Fibroblast of peridontal ligament (primary cell): ENCODE results near the gene PHLPP1.
A peak's percentile ranks its signal among the peaks of the same experiment; 100 is the strongest.

Experiments
- DNase-seq: peaks from one replicate; pipeline ENCODE4 v3.0.0-alpha.2; 2010; ENCODE audit errors: extremely low read depth

The PHLPP1 gene

DNA sequence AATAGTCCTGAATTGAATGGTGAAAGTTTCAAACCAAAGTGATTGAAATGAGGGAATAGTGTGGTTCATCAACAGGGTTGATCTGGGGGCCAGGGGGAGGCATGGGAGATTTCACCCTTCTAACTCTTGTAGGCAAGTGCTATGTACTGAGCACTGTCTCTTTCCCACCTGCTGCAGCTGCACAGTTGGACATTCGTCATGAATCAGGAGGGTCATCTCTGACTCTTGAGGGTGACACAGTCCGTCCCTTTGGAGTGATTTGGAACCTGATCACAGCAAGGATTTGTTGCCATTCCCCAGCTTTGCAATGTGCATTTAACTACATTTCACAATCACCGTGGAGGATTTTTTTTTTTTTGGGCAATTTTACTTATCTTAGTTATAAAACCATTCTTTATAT is 224.6 kb downstream of the PHLPP1 start:
- DNase-seq = no peak

- DNase-seq = no peak
Observed at GRCh38 chr18:62942578-62942977, 227.2 kb downstream of the PHLPP1 start.

- DNase-seq = no peak
Observed at GRCh38 chr18:62944454-62944853, 229.1 kb downstream of the PHLPP1 start.

- no peak for DNase-seq
Observed at GRCh38 chr18:62948788-62949187, 233.4 kb downstream of the PHLPP1 start.

DNA sequence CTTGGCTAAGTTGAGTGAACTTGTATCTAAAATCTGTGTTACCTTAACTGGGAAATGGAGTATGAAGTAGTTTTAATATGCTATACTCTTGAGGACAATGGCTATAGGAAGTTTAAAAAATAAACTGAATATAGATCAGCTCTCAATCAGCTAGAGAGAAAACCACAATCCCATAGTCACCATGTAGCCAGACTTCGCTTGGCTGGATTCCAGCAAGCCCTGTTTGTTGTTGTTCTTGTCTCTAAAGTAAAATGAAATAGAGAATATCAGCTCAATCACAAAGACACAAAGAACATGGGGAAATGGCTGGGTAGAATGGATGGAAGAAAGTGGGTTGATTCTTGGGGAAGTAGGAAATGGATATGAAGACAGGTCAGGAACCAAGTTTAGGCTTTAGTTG is 234.9 kb downstream of the PHLPP1 start:
- DNase-seq = no peak

- no peak for DNase-seq
Observed at GRCh38 chr18:62952807-62953206, 237.5 kb downstream of the PHLPP1 start.

GRCh38 chr18:62953663-62954062 is 238.3 kb downstream of the PHLPP1 start:
- no peak for DNase-seq

DNA sequence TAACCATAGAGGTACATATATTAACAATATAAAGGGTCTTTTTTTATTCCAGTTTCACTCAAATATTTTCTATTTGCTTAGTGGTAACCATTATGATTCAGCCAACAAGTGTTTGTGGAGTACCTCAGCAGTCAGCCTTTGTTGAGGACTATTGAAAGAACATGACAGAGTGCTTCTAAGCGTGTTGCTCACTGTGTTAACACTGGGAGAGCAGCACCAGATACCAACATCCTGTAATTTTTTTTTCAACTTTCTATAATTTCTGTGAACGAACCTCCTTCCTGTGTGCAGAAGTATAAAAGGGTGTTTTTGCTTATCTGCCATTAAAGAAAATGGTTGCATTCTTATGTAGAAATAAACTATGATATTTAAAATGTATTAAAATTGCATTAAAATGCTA is 239.0 kb downstream of the PHLPP1 start:
- DNase-seq = no peak

DNA sequence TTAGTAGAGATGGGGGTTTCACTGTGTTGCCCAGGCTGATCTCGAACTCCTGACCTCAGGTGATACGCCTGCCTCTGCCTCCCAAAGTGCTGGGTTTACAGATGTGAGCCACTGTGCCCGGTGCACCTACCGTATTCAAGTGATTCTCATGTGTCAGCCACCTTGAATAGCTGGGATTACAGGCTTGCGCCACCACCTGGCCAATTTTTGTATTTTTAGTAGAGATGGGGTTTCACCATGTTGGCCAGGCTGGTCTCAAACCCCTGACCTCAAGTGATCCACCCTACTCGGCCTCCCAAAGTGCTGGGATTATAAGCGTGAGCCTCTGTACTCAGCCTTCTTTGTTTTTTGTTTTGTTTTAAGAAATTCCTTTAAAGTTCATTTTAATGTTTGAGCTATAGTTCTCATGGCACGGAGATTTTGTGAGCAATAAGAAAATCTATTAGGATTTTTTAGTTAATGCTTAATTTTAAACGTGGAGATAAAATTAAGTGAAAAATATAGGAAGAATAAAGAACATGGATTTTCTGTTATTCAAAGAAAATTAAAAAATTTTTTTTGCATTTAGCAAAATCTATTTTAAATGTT is 242.6 kb downstream of the PHLPP1 start:
- peak; percentile 28 for DNase-seq

- DNase-seq = no peak
Observed at GRCh38 chr18:62959481-62959880, 244.1 kb downstream of the PHLPP1 start.

GRCh38 chr18:62963507-62963906 is 248.2 kb downstream of the PHLPP1 start:
- DNase-seq = no peak

DNA sequence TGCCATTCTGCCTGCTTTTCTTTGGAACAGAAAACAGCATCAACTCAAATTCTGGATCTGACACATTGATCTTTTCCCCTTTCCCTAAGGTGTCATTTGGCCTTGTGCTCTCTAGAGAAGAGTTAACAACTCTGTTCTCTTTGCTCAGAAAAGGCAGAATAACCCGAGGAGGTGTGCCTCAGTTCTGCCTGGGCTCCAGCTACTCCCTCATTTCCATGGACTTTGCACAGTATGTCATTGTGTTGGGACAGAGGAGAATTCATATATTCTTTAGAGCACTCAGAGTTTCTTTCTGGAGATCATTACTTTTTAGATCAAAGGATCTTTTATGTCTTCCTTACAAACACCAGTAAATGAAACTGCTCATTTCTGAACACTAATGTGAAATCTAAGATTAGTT is 249.1 kb downstream of the PHLPP1 start:
- DNase-seq = no peak

GRCh38 chr18:62967089-62967488 is 251.7 kb downstream of the PHLPP1 start:
- no peak for DNase-seq

DNA sequence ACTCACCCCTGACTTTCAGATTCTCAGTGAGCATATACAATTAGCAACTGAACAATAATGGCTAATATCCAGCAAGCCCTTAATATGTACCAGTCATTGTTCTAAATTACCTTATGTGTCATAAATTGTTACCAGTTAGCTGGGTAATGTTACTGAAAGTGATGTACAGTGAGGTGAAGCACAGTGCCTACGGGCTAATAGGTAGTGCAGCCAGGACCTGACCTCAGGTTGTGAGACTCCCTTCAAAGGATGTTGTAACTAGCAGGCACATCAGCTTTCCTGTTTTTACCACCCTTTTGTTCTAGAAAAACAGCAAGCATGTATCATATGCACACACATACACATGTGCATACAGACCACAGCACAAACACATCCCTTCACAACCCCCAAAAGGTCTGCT is 258.3 kb downstream of the PHLPP1 start:
- no peak for DNase-seq

DNA sequence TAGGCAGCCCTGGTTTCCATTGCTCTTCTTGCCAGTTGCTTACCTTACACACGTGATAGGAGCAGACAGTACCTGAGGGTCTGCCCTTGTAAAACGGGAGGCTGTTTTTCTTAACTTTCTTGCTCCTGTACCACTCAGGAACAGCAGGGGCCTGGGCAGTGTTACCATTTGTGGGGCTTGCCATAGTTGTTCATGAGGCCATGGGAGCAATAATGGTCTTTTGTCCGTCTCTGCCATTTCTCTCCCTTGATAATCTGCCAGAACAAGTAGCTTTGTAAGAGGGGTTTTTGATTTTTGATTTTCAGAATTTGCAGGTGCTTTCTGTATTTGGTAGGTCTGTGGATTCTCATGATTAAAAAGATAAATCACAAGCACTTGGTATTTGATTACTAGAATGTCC is 259.0 kb downstream of the PHLPP1 start:
- DNase-seq = no peak

- DNase-seq = no peak
Observed at GRCh38 chr18:62974928-62975675, 259.8 kb downstream of the PHLPP1 start.

DNA sequence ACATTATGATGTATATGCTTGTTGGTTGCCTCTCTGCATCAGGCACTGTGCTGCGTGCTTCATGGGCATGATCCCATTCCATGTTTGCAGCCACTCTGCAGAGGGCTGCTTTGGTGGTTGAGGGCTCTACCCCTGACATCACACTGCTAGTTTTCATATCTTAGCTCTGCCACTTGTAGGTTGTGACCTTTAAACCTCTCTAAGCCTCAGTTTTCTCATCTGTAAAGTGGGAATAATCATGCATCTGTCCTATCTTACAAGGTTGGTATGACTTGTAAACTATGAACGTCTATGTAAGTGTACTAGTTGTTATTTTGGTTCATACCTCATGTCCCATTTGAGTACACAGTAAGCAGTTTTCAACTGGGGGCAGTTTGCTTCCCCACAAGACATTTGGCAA is 260.4 kb downstream of the PHLPP1 start:
- DNase-seq = no peak

DNA sequence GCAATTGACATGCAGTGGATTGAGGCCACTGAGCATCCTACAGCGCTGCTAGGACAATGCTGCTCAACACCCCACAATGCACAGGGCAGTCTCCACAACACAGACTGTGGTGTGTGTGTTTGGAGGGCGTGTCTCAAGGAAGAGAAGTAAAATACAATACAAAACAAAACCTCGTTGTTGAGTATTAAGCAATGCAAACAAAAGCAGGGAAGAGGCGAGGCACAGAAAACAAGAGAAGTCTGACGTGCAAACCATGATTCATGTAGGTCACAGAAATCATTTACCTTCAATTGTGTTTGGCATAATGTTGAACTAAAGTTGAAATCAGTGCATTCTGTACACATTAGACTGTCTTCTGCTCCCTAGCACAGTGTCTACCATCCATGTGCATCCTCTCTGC is 260.9 kb downstream of the PHLPP1 start:
- DNase-seq = no peak

DNA sequence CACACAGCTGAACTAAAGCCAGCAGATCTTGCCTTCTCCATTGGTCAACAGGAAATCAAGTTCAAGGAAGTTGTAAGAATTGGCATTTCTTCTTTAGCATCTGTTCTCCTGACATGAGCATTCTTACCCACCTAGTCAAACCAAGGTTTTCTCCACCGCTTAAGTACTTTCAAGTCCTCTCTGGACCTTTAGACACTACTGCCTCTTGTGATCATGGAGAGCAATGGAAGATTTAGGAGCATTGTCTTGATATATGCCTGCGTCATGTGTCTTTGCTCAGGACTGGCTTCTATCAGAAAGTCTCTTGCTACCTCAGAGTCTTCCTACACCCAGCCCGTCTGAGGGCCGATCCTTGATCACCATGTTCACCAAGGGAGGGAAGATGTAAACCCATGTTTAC is 262.2 kb downstream of the PHLPP1 start:
- peak; percentile 11 for DNase-seq

GRCh38 chr18:62978251-62979049 is 263.1 kb downstream of the PHLPP1 start:
- no peak for DNase-seq

- DNase-seq = peak; percentile 93
Observed at GRCh38 chr18:62979176-62979575, 263.8 kb downstream of the PHLPP1 start.

- DNase-seq = no peak
Observed at GRCh38 chr18:62979900-62980299, 264.6 kb downstream of the PHLPP1 start.

DNA sequence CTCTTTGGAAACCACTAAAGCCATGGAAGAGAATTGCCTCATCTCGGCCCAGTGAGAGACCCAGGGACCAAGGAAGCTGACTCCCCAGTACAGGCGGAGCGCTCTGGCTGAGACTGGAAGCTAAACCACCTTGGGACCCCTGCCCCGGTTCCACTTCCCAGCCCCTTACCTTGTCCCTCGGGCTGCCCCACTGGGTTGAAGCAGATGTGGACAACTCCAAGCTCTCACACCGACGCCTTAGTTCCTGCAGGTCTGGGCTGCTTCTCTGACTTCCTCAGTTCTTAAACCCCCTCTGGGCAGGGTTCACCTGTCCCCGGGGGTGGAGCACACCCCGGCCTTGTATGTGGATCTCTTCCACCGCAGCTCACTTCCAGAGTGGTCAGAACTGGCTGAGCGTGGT is 266.2 kb downstream of the PHLPP1 start:
- no peak for DNase-seq
